Stimulated activated CD4-positive, alpha-beta T cell treated with anti-CD3 and anti-CD28 coated beads, Interleukin-4, amount 100 ng/mL, for 48 hours (primary cell): ENCODE results near the gene TAGLN3.
"Not testable (repeated sequence)": the region's sequence is repeated elsewhere in the genome, so short reads cannot be mapped to it uniquely, and the experiment has no call there.

Source experiments
- DNase-seq, 2 donors: peaks; one replicate each; pipeline ENCODE4 v3.0.0-alpha.2; 2020; ENCODE audit warnings: low read depth in 2 of 2

TAGLN3 gene

GRCh38 chr3:112010636-112011035, 11.9 kb downstream of the TAGLN3 start:
- no peak for DNase-seq

GRCh38 chr3:112011376-112011940, 12.7 kb downstream of the TAGLN3 start:
- DNase-seq: no peak

GRCh38 chr3:112012205-112012992, 13.7 kb downstream of the TAGLN3 start:
- no peak for DNase-seq

GRCh38 chr3:112013058-112013783, 14.5 kb downstream of the TAGLN3 start:
- peak in 1 of 2 donors; percentile 54 for DNase-seq

- DNase-seq: no peak
These were observed 15.0 kb downstream of the TAGLN3 start for GRCh38 chr3:112013784-112014143.

GRCh38 chr3:112017091-112017490, 18.4 kb downstream of the TAGLN3 start:
- no peak for DNase-seq

- no peak for DNase-seq
These were observed 20.0 kb downstream of the TAGLN3 start for GRCh38 chr3:112018712-112019111.

GRCh38 chr3:112019716-112020115, 21.0 kb downstream of the TAGLN3 start:
- DNase-seq: no peak

- DNase-seq: no peak
These were observed 22.0 kb downstream of the TAGLN3 start for GRCh38 chr3:112020674-112021085.

GRCh38 chr3:112027142-112027541, 28.4 kb downstream of the TAGLN3 start:
- DNase-seq: no peak

GRCh38 chr3:112027826-112028225, 29.1 kb downstream of the TAGLN3 start:
- DNase-seq: no peak

GRCh38 chr3:112030901-112031300, 32.2 kb downstream of the TAGLN3 start:
- no peak for DNase-seq

- no peak for DNase-seq
These were observed 33.5 kb downstream of the TAGLN3 start for GRCh38 chr3:112032098-112032731.

GRCh38 chr3:112034436-112034835, 35.7 kb downstream of the TAGLN3 start, which contains the start of gene TMPRSS7:
Gene TMPRSS7, plus strand, starts transcription at chr3:112034736. Its CDS starts 110 bp downstream, at chr3:112034846.
- no peak for DNase-seq

- no peak for DNase-seq
These were observed 36.5 kb downstream of the TAGLN3 start for GRCh38 chr3:112035241-112035640.

GRCh38 chr3:112037194-112037593, 38.5 kb downstream of the TAGLN3 start:
- DNase-seq: not testable (repeated sequence)

GRCh38 chr3:112038863-112039262, 40.1 kb downstream of the TAGLN3 start:
- DNase-seq: no peak

- DNase-seq: no peak
These were observed 42.6 kb downstream of the TAGLN3 start for GRCh38 chr3:112041321-112041720.

GRCh38 chr3:112042842-112043280, 44.1 kb downstream of the TAGLN3 start:
- no peak for DNase-seq

GRCh38 chr3:112043621-112044201, 45.0 kb downstream of the TAGLN3 start:
- DNase-seq: peak; percentile 15 to 37

GRCh38 chr3:112046599-112046998, 47.9 kb downstream of the TAGLN3 start:
- DNase-seq: no peak

GRCh38 chr3:112047264-112047663, 48.5 kb downstream of the TAGLN3 start:
- no peak for DNase-seq
